Measurements from ENCODE around the gene ZNF20.

DNA sequence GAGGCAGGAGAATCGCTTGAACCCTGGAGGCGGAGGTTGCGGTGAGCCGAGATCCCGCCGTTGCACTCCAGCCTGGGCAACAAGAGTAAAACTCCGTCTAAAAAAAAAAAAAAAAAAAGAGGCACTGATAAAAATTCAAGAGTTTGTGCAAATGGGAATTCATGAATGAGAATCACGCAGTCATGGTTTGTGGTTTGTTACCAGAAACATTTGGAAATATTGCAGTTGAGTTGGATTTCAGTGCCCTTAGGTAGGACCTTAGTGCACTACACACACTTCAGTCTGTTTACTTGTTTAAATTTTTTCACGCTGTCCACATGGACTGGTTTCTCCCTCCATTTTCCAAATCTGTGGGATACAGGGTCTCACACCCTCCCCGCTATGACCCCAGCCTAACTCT, 47.2 kb downstream of the ZNF20 start:
- TF ChIP-seq EZH2 (IDR thresholded peaks at IDR 0.05) (no peak), POLR2AphosphoS5 (IDR thresholded peaks at IDR 0.05; ENCODE audit: borderline replicate concordance, low read depth, low read length) (no peak), FOXP2 (optimal IDR thresholded peaks at IDR 0.05; ENCODE audit: control extremely low read depth, extremely low read length, insufficient read depth) (no peak)
